Astrocyte (in vitro differentiated cells and primary cell): Measurements from ENCODE around the gene CTDSPL. TPM values are rescaled to one million over a fixed set of nuclear protein-coding genes. Genes with fewer than 3 reads are reported as not detected.

ENCODE experiments used
- DNase-seq: peaks from one replicate; pipeline ENCODE4 v3.0.0-alpha.2; 2010; ENCODE audit warnings: low read depth
- FAIRE-seq: peaks from 2 replicates; lab custom pipeline; 2011; peaks lifted over from hg19 to GRCh38; lab: Jason Lieb, UNC
- H2AFZ ChIP-seq: 2 replicates; pipeline ENCODE4 v1.6.0; 2012; ENCODE audit warnings: low read depth, low read length, inconsistent platforms
- H3K27ac ChIP-seq: 2 replicates; pipeline ENCODE4 v1.5.1; 2011; ENCODE audit warnings: low read depth, low read length, inconsistent platforms
- H3K27me3 ChIP-seq: 2 replicates; pipeline ENCODE4 v1.6.0; 2011; ENCODE audit warnings: low read length, inconsistent platforms; ENCODE audit not compliant: insufficient read depth
- H3K36me3 ChIP-seq: 2 replicates; pipeline ENCODE4 v1.5.1; 2011; ENCODE audit warnings: low read length, inconsistent platforms; ENCODE audit not compliant: insufficient read depth
- H3K4me1 ChIP-seq: 2 replicates; pipeline ENCODE4 v1.5.1; 2011; ENCODE audit warnings: low read length, inconsistent platforms; ENCODE audit not compliant: insufficient read depth
- H3K4me2 ChIP-seq: 2 replicates; pipeline ENCODE4 v1.6.0; 2012; ENCODE audit warnings: low read length, inconsistent platforms
- H3K4me3 ChIP-seq: 2 replicates; pipeline ENCODE4 v1.5.1; 2011; ENCODE audit warnings: low read depth, mild to moderate bottlenecking, low read length, inconsistent platforms; ENCODE audit not compliant: insufficient read depth
- H3K79me2 ChIP-seq: 2 replicates; pipeline ENCODE4 v1.6.0; 2012; ENCODE audit warnings: mild to moderate bottlenecking, low read length, inconsistent platforms; ENCODE audit not compliant: insufficient read depth
- H3K9ac ChIP-seq: 2 replicates; pipeline ENCODE4 v1.6.0; 2012; ENCODE audit warnings: mild to moderate bottlenecking, low read length, inconsistent platforms
- H3K9me3 ChIP-seq: 2 replicates; pipeline ENCODE4 v1.5.1; 2012; ENCODE audit warnings: low read depth, mild to moderate bottlenecking, low read length, inconsistent platforms; ENCODE audit not compliant: insufficient read depth
- H4K20me1 ChIP-seq: 2 replicates; pipeline ENCODE4 v1.6.0; 2012; ENCODE audit warnings: low read length, inconsistent platforms; ENCODE audit not compliant: insufficient read depth
- H3K27ac Mint-ChIP-seq: one replicate; pipeline ENCODE4 v1.8.0; 2021; ENCODE audit warnings: mild to moderate bottlenecking, mixed read lengths; ENCODE audit not compliant: unreplicated experiment
- H3K27me3 Mint-ChIP-seq: one replicate; pipeline ENCODE4 v1.8.0; 2021; ENCODE audit warnings: low read depth, mixed read lengths; ENCODE audit not compliant: unreplicated experiment
- H3K36me3 Mint-ChIP-seq: one replicate; pipeline ENCODE4 v1.8.0; 2021; ENCODE audit warnings: low read depth, mixed read lengths; ENCODE audit not compliant: unreplicated experiment
- H3K4me1 Mint-ChIP-seq: one replicate; pipeline ENCODE4 v1.8.0; 2021; ENCODE audit warnings: low read depth, mixed read lengths; ENCODE audit not compliant: unreplicated experiment
- H3K4me3 Mint-ChIP-seq: one replicate; pipeline ENCODE4 v1.8.0; 2021; ENCODE audit warnings: mild to moderate bottlenecking, moderate library complexity, mixed read lengths; ENCODE audit not compliant: unreplicated experiment
- H3K9me3 Mint-ChIP-seq: one replicate; pipeline ENCODE4 v1.8.0; 2021; ENCODE audit warnings: mild to moderate bottlenecking, mixed read lengths; ENCODE audit not compliant: unreplicated experiment
- EZH2 ChIP-seq: IDR thresholded peaks from 2 replicates; pipeline ENCODE4 v1.6.1; 2012; ENCODE audit warnings: mild to moderate bottlenecking, low read length, inconsistent platforms; ENCODE audit not compliant: insufficient read depth
- total RNA-seq: library from RNA; stranded (reverse); gene quantifications from 2 replicates; pipeline ENCODE4 v1.2.1, GENCODE V29; 2021
- TF ChIP-seq, protein P1 (sequence below): IDR thresholded peaks from 2 replicates; pipeline ENCODE4 v1.5.1; 2011; ENCODE audit warnings: low read depth, mild to moderate bottlenecking, inconsistent platforms, low read length, moderate library complexity; ENCODE audit not compliant: insufficient read depth

Gene CTDSPL
- total RNA-seq, 1 donor from 2014 or later, result 37.9 TPM

DNA sequence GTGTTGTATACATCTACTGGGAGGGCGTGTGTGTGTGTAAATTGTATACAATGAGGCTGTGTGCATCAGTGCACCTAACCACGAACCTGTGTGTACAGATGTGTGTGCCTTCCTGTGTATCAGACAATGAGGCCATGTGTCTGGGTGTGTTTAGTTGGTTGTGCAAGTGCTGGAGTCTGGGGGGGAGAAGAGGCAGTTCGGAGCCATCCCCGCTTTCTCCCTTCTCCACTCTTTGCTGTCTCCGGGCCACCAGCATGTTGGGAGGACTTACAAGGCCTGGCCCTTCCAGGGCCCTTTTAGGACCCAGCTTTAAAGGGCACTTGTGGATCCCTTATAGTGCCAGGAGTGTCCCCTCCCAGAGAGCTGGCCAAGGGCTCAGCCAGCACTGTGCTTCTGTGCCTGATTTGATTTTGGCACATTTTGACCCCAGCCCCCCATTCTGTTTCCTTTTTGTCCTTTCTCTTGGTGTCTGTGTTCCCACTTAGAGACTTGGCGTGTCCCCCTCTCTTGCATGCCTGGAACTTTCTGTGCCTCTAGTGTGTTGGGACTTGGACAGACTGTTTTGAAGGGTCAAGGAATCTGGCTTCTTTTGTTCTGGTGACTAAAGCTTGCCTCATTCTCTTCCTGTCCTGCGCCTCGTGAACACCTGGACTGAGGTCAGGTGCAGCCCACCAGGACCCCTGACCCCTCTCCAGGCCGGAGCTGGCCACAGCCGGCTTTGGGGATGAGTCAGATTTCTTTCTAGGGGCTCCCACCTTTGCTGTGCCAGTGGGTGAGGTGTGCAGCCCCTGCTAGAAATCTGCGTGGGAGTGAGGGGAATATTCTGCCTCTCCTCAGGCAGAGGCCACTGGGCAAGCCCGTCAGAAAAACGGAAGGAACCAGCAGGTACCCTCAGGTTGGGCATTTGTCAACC is 1.5 kb downstream of the CTDSPL start:
- Histone ChIP-seq H3K4me2 (peak overlapping the region; percentile 90), H3K27me3 (no peaks in the 10 kb centered on the region), H2AFZ (no peak overlapping the region), H3K9me3 (peaks cover 3% of the 10 kb centered on the region), H3K36me3 (no peaks in the 10 kb centered on the region), H4K20me1 (peaks cover 29% of the 10 kb centered on the region), H3K4me3 (peak overlapping the region; percentile 92), H3K27ac (no peak overlapping the region), H3K79me2 (peaks cover 34% of the 10 kb centered on the region), H3K4me1 (peaks cover 36% of the 10 kb centered on the region), H3K9ac (peak overlapping the region; percentile 68)
- Mint-ChIP-seq H3K36me3 (no peaks in the 10 kb centered on the region), H3K4me3 (peak overlapping the region; percentile 97), H3K27me3 (no peaks in the 10 kb centered on the region), H3K4me1 (peaks cover 25% of the 10 kb centered on the region), H3K9me3 (peaks cover 4% of the 10 kb centered on the region), H3K27ac (peak overlapping the region; percentile 66)
- TF ChIP-seq EZH2, result no peak
- TF ChIP-seq, protein P1, sequence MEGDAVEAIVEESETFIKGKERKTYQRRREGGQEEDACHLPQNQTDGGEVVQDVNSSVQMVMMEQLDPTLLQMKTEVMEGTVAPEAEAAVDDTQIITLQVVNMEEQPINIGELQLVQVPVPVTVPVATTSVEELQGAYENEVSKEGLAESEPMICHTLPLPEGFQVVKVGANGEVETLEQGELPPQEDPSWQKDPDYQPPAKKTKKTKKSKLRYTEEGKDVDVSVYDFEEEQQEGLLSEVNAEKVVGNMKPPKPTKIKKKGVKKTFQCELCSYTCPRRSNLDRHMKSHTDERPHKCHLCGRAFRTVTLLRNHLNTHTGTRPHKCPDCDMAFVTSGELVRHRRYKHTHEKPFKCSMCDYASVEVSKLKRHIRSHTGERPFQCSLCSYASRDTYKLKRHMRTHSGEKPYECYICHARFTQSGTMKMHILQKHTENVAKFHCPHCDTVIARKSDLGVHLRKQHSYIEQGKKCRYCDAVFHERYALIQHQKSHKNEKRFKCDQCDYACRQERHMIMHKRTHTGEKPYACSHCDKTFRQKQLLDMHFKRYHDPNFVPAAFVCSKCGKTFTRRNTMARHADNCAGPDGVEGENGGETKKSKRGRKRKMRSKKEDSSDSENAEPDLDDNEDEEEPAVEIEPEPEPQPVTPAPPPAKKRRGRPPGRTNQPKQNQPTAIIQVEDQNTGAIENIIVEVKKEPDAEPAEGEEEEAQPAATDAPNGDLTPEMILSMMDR, result no peak
- FAIRE-seq (no peak), DNase-seq (no peak)

DNA sequence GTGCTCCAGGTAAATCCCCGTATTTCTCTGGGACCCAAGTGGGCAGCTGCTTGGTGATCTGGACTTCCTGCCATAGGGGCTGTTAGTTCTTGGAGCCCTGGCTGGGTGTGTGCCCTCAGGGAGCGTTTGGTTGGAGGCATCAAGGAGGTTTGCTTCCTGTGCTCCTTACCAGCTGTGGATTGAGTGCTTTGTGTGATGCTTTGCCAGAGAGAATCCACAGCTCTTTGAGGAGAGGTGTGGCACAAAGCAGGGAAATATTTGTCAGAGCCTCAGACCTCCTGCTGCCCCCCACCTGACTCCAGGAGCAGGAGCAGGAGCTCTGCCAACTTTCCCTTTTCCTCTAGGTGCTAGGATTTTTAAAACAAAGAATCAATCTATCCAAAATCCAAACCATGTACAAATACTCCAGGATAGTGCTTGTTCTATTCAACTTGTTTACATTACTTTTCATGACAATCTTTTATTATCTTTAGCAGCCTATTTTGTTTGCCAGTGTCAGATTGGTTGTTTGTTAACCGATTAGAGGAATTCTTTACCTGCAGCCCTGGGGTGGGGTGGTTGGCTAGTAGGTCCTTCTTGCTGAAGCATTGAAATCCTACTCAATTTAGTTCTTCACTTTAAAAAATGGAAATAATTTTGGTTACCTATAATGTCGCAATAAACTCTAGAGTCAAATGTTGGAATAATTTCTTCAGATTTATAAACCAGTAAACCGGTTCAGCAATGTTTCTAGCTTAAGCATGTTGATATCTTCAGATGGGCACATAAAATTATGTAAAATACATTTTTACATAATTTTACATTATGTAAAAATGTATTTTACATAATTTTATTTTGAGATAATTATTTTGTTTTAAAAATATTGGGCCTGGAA is 2.5 kb downstream of the CTDSPL start:
- H3K4me3 ChIP-seq, result no peak overlapping the region
- no peaks in the 10 kb centered on the region for H3K36me3 Mint-ChIP-seq
- peaks cover 25% of the 10 kb centered on the region for H3K4me1 Mint-ChIP-seq
- H3K9me3 ChIP-seq, result peaks cover 3% of the 10 kb centered on the region
- H4K20me1 ChIP-seq, result peaks cover 29% of the 10 kb centered on the region
- TF ChIP-seq, protein P1, result no peak
- TF ChIP-seq EZH2, result no peak
- H3K27ac Mint-ChIP-seq, result no peak overlapping the region
- H3K79me2 ChIP-seq, result peaks cover 43% of the 10 kb centered on the region
- FAIRE-seq (no peak), DNase-seq (no peak)
- peak overlapping the region; percentile 90 for H3K4me2 ChIP-seq
- H3K4me3 Mint-ChIP-seq, result peak overlapping the region; percentile 97
- H3K9ac ChIP-seq, result no peak overlapping the region
- no peaks in the 10 kb centered on the region for H3K27me3 ChIP-seq
- H3K27me3 Mint-ChIP-seq, result no peaks in the 10 kb centered on the region
- no peaks in the 10 kb centered on the region for H3K36me3 ChIP-seq
- peaks cover 4% of the 10 kb centered on the region for H3K9me3 Mint-ChIP-seq
- no peak overlapping the region for H3K27ac ChIP-seq
- peaks cover 36% of the 10 kb centered on the region for H3K4me1 ChIP-seq
- no peak overlapping the region for H2AFZ ChIP-seq
